Activated T-cell treated with anti-CD3 and anti-CD28 coated beads, Interleukin-2, amount 50 U/mL, for 4 hours (primary cell): ENCODE data around the gene NUCB1. TPM values are rescaled to one million over a fixed set of nuclear protein-coding genes. Genes with fewer than 3 reads are reported as not detected.

Experiments
- ATAC-seq, 2 donors: fragments of 200-7000 bp; cut with Tn5 transposase; one replicate each; pipeline ENCODE4 v1.10.0; 2021
- DNase-seq: peaks from one replicate; pipeline ENCODE4 v3.0.0-alpha.2; 2020
- H3K27me3 Mint-ChIP-seq: one replicate; pipeline ENCODE4 v1.8.0; 2021; ENCODE audit warnings: low read depth, mixed read lengths
- H3K36me3 Mint-ChIP-seq: one replicate; pipeline ENCODE4 v1.8.0; 2022; ENCODE audit warnings: mixed read lengths; ENCODE audit not compliant: insufficient read depth
- H3K4me1 Mint-ChIP-seq: one replicate; pipeline ENCODE4 v1.8.0; 2021; ENCODE audit warnings: low read depth, mixed read lengths
- H3K4me3 Mint-ChIP-seq: one replicate; pipeline ENCODE4 v1.8.0; 2021; ENCODE audit warnings: mild to moderate bottlenecking, moderate library complexity, mixed read lengths
- H3K9me3 Mint-ChIP-seq: one replicate; pipeline ENCODE4 v1.8.0; 2021; ENCODE audit warnings: mixed read lengths
- total RNA-seq, 3 donors: library from RNA; stranded (reverse); gene quantifications; one replicate each; pipeline ENCODE4 v1.2.1, GENCODE V29; 2021

NUCB1 gene
- total RNA-seq, 3 donors from 2014 or later = 88.5 to 90.0 (median 89.3) TPM

- H3K4me3 Mint-ChIP-seq = peak overlapping the region; percentile 100
- DNase-seq (peak; percentile 56), ATAC-seq (peak; percentile 10 to 17)
- no peaks in the 10 kb centered on the region for H3K9me3 Mint-ChIP-seq
- H3K36me3 Mint-ChIP-seq = peaks cover 19% of the 10 kb centered on the region
- peaks cover 56% of the 10 kb centered on the region for H3K4me1 Mint-ChIP-seq
- no peaks in the 10 kb centered on the region for H3K27me3 Mint-ChIP-seq
Measured at GRCh38 chr19:48963371-48964204, 63.5 kb downstream of the NUCB1 start.

DNA sequence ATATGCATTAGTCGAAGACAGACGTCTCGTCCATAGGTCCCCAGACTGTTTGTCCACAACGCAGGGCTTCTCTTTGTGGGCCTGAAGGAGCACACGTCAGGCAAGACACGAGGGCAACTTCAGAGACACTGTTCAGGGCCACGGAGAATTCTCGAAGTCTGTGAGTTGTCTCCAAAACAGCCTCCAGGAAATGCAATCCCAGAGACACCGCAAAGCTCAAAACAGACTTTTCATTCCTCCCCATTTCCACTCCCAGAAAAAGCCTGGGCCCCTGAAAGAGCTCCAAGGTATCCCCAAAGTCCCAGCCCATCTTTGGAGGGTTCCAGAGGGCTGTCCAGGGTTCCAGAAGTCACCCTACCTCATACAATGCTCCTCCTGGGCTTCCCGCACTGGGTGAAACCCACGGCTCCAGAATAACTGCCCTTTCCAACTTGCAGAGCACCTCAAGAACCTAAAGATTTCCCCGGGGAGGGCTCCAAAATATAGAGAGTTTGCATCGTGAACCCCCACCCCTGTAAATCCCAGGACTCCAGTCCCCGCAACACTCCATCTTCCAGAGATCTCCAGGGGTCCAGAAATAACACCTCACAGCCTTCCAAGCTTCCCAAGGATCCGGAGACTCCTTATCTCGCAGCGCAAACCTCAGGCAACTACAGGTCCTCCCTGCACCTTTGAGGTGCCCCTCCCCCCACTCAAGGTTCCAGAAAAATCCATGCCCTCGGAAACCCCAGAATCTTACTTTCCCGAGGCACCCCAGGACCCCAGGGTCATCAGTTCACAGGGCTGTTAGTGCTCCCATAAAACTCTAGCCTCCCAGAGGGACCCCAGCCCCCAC, 64.3 kb downstream of the NUCB1 start:
- H3K4me3 Mint-ChIP-seq = peak overlapping the region; percentile 100
- no peaks in the 10 kb centered on the region for H3K9me3 Mint-ChIP-seq
- DNase-seq (no peak), ATAC-seq (no peak)
- H3K4me1 Mint-ChIP-seq = peaks cover 52% of the 10 kb centered on the region
- H3K27me3 Mint-ChIP-seq = no peaks in the 10 kb centered on the region
- H3K36me3 Mint-ChIP-seq = peaks cover 19% of the 10 kb centered on the region

DNA sequence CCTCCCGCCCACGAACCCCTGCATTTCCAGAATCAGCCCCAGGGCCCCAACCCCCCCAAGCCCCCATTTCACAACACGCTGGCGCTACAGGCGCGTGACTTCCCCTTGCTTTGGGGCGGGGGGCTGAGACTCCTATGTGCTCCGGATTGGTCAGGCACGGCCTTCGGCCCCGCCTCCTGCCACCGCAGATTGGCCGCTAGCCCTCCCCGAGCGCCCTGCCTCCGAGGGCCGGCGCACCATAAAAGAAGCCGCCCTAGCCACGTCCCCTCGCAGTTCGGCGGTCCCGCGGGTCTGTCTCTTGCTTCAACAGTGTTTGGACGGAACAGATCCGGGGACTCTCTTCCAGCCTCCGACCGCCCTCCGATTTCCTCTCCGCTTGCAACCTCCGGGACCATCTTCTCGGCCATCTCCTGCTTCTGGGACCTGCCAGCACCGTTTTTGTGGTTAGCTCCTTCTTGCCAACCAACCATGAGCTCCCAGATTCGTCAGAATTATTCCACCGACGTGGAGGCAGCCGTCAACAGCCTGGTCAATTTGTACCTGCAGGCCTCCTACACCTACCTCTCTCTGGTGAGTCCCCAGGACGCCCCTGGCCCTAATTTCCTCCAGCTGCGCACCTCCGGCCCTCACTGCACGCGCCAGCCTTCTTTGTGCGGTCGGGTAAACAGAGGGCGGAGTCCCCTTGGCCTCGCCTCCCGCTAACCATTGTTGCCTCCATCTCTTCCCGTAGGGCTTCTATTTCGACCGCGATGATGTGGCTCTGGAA, 65.1 kb downstream of the NUCB1 start, which contains the start of gene FTL:
FTL (plus strand) TSS at position 270 of the 766 bp plus-strand sequence; CDS start at position 469, 199 bp downstream.
- H3K27me3 Mint-ChIP-seq = no peaks in the 10 kb centered on the region
- peaks cover 52% of the 10 kb centered on the region for H3K4me1 Mint-ChIP-seq
- no peaks in the 10 kb centered on the region for H3K9me3 Mint-ChIP-seq
- peak; percentile 82 to 83 for ATAC-seq
- H3K36me3 Mint-ChIP-seq = peaks cover 19% of the 10 kb centered on the region
- H3K4me3 Mint-ChIP-seq = peak within 1 kb of the TSS; percentile 100
- DNase-seq = peak; percentile 76

DNA sequence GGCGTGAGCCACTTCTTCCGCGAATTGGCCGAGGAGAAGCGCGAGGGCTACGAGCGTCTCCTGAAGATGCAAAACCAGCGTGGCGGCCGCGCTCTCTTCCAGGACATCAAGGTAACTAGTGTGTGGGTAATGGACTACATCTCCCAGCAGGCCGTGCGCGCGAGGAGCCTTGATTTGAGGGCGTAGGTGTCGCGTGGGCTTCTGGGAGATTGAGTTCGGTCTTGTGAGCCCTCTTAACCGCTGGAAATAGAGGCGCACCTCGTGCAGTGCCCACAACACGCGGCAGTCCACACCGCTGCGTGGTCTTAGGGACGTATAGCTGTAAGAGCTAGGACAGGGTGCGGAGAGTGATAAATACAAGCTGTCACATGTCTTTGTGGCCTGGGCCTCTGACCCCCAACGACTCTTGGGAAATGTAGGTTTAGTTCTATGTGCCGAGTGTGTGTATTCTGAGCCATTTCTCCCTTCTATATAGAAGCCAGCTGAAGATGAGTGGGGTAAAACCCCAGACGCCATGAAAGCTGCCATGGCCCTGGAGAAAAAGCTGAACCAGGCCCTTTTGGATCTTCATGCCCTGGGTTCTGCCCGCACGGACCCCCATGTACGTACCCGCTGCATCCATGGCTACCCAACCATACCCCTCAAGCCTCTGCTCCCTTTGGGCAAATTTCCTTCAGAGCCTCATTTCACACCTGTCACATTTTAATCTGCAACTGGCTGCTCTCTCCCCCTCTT, 65.9 kb downstream of the NUCB1 start:
- H3K27me3 Mint-ChIP-seq = no peaks in the 10 kb centered on the region
- peak overlapping the region; percentile 100 for H3K4me3 Mint-ChIP-seq
- ATAC-seq (peak; percentile 59), DNase-seq (peak; percentile 85)
- peaks cover 56% of the 10 kb centered on the region for H3K4me1 Mint-ChIP-seq
- H3K9me3 Mint-ChIP-seq = no peaks in the 10 kb centered on the region
- H3K36me3 Mint-ChIP-seq = peaks cover 18% of the 10 kb centered on the region

GRCh38 chr19:48966541-48967345, 66.6 kb downstream of the NUCB1 start:
- DNase-seq (no peak), ATAC-seq (no peak)
- Mint-ChIP-seq H3K4me3 (peak overlapping the region; percentile 100), H3K36me3 (peaks cover 14% of the 10 kb centered on the region), H3K27me3 (no peaks in the 10 kb centered on the region), H3K9me3 (no peaks in the 10 kb centered on the region), H3K4me1 (peaks cover 56% of the 10 kb centered on the region)

GRCh38 chr19:48967346-48968178, 67.5 kb downstream of the NUCB1 start:
- ATAC-seq (no peak), DNase-seq (no peak)
- H3K36me3 Mint-ChIP-seq = peaks cover 14% of the 10 kb centered on the region
- H3K9me3 Mint-ChIP-seq = no peaks in the 10 kb centered on the region
- H3K4me1 Mint-ChIP-seq = peaks cover 48% of the 10 kb centered on the region
- H3K4me3 Mint-ChIP-seq = peak overlapping the region; percentile 100
- no peaks in the 10 kb centered on the region for H3K27me3 Mint-ChIP-seq

DNA sequence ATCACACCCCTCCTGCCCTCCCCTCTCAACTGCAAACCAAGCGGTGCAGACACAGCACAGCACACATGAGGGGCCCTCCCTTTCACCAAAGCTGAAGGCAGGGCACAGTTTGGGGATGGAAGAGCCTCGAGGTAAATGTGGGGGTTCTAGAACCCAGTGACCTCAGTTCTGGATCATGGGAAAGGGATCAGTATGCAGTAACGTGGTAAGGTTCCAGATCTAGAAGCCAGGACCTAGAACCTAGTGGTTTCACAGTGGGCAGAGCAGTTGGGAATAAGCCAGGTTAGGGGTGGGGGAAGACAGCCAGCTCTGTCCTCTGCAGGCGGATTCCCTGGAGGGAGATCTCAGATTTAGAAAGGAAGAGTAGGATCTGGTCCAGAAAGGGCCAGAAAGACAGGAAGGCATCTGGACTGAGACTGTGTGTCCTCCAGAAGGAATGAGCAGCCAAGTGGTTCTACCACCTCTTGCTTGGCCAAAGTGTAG, 68.1 kb downstream of the NUCB1 start:
- Mint-ChIP-seq H3K27me3 (no peaks in the 10 kb centered on the region), H3K4me1 (peaks cover 45% of the 10 kb centered on the region), H3K4me3 (no peak overlapping the region), H3K9me3 (no peaks in the 10 kb centered on the region), H3K36me3 (peaks cover 14% of the 10 kb centered on the region)
- ATAC-seq (no peak), DNase-seq (no peak)

DNA sequence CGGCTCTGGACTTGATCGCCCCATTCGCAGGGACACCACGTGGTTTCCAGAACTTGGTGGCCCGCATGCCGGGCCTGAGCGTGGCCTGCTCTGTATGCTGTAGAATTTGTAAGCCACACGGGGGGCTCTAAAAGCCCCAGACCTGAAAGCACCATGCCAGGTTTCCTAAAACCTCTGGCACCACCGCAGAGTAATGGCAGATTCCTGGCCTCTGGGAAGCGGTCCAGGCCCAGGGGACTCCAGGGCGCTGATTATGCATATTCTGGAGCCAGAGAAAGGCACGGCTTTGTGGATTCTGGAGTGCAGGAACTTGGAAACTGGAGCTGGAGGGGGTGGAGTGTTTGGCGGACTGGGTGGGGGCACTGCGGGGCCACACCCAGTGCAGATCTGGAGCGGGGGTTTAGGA, 68.7 kb downstream of the NUCB1 start:
- DNase-seq (no peak), ATAC-seq (no peak)
- Mint-ChIP-seq H3K4me3 (no peak overlapping the region), H3K36me3 (peaks cover 14% of the 10 kb centered on the region), H3K9me3 (no peaks in the 10 kb centered on the region), H3K4me1 (peaks cover 39% of the 10 kb centered on the region), H3K27me3 (no peaks in the 10 kb centered on the region)

GRCh38 chr19:48969276-48970138, 69.4 kb downstream of the NUCB1 start:
- Mint-ChIP-seq H3K36me3 (peaks cover 14% of the 10 kb centered on the region), H3K9me3 (no peaks in the 10 kb centered on the region), H3K4me3 (no peak overlapping the region), H3K27me3 (no peaks in the 10 kb centered on the region), H3K4me1 (peaks cover 32% of the 10 kb centered on the region)
- DNase-seq (no peak), ATAC-seq (no peak)

DNA sequence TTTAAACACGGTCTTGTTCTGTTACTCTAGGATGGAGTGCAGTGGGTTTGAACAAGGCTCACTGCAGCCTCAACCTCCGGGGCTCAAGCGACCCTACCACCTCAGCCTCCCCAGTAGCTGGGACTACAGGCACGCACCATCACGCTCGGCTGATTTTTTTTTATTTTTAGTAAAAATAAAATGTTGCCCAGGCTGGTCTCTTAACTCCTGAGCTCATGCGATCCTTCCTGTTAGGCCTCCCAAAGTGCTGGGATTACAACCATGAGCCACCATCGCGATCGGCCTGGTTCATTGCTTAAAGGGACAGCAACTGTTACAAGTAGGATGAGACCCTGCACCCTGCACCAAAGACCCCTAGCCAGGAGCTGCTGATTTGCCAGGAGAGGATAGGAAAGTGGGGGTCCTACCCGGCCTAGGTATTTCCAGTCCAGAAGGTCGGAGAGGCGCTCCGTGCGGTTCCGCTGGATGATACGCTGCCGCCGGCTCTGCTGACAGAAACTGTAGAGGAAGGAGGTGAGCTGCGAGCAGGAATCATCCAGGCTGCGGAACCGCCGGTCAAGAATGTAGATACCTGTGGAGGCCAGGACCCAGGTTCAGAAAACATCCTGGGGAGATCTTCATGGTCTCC, 70.1 kb downstream of the NUCB1 start:
- peaks cover 14% of the 10 kb centered on the region for H3K36me3 Mint-ChIP-seq
- H3K27me3 Mint-ChIP-seq = no peaks in the 10 kb centered on the region
- no peak overlapping the region for H3K4me3 Mint-ChIP-seq
- no peaks in the 10 kb centered on the region for H3K9me3 Mint-ChIP-seq
- DNase-seq = no peak
- no peak for ATAC-seq
- H3K4me1 Mint-ChIP-seq = peaks cover 29% of the 10 kb centered on the region

- ATAC-seq = peak; percentile 82 to 83
- no peaks in the 10 kb centered on the region for H3K27me3 Mint-ChIP-seq
- peaks cover 22% of the 10 kb centered on the region for H3K4me1 Mint-ChIP-seq
- H3K4me3 Mint-ChIP-seq = peak overlapping the region; percentile 29
- peak; percentile 85 for DNase-seq
- H3K9me3 Mint-ChIP-seq = no peaks in the 10 kb centered on the region
- peaks cover 10% of the 10 kb centered on the region for H3K36me3 Mint-ChIP-seq
Measured at GRCh38 chr19:48970923-48971395, 70.8 kb downstream of the NUCB1 start.
